Caco-2 (cell line): Measurements from ENCODE around the gene ZBTB17. TPM values are rescaled to one million over a fixed set of nuclear protein-coding genes. Genes with fewer than 3 reads are reported as not detected.

Source experiments
- Bru-seq: library from RNA; stranded (reverse); fragments of 400-500 nt; gene quantifications from one replicate; lab custom pipeline; 2021; lab: Mats Ljungman, UMichigan
- BruChase-seq, 2 experiments: library from RNA; stranded (reverse); fragments of 400-500 nt; gene quantifications; one replicate each; lab custom pipeline; 2021; lab: Mats Ljungman, UMichigan
- BruUV-seq: library from RNA; stranded (reverse); fragments of 400-500 nt; replicated peaks from 2 replicates; lab custom pipeline; 2021; lab: Mats Ljungman, UMichigan
- CTCF ChIA-PET: fragments of 300-600 bp; sonication (Branson Sonifier 250); formaldehyde crosslinking; loops from one replicate; lab custom pipeline; 2022; ENCODE audit warnings: antibody characterized with exemption; lab: Charles Lee
- POLR2A ChIA-PET: fragments of 300-600 bp; sonication (Branson Sonifier 250); formaldehyde crosslinking; loops from one replicate; lab custom pipeline; 2022; ENCODE audit warnings: antibody characterized with exemption; lab: Charles Lee
- DNase-seq, 2 experiments: peaks; one replicate each; pipeline versions ENCODE4 v3.0.0 to v3.0.0-alpha.2; 2020 to 2022
- H3K27me3 ChIP-seq: replicated peaks from 2 replicates; pipeline ENCODE4 v1.6.0; 2011; ENCODE audit warnings: low read length; ENCODE audit not compliant: control insufficient read depth, insufficient read depth
- H3K36me3 ChIP-seq: 2 replicates; pipeline ENCODE4 v1.5.1; 2011; ENCODE audit warnings: low read length; ENCODE audit not compliant: control insufficient read depth, insufficient read depth
- H3K4me1 ChIP-seq: fragments of 250-450 bp; sonication (Bioruptor Pico); 2 replicates; pipeline ENCODE4 v1.5.1; 2020; ENCODE audit warnings: mild to moderate bottlenecking
- H3K4me3 ChIP-seq: 2 replicates; pipeline ENCODE4 v1.5.1; 2011; ENCODE audit warnings: low read depth, mild to moderate bottlenecking, control low read depth, low read length
- H3K9me3 ChIP-seq: fragments of 250-450 bp; sonication (Bioruptor Pico); 2 replicates; pipeline ENCODE4 v1.5.1; 2020; ENCODE audit warnings: mild to moderate bottlenecking, moderate library complexity
- H3K27ac Mint-ChIP-seq: one replicate; pipeline ENCODE4 v1.8.0; 2022; ENCODE audit warnings: mixed read lengths; ENCODE audit not compliant: unreplicated experiment
- H3K27me3 Mint-ChIP-seq: one replicate; pipeline ENCODE4 v1.8.0; 2022; ENCODE audit warnings: mixed read lengths; ENCODE audit not compliant: insufficient read depth, unreplicated experiment
- H3K36me3 Mint-ChIP-seq: one replicate; pipeline ENCODE4 v1.8.0; 2022; ENCODE audit warnings: mild to moderate bottlenecking, mixed read lengths; ENCODE audit not compliant: insufficient read depth, unreplicated experiment
- H3K4me1 Mint-ChIP-seq: one replicate; pipeline ENCODE4 v1.8.0; 2022; ENCODE audit warnings: low read depth, mixed read lengths; ENCODE audit not compliant: unreplicated experiment
- H3K4me3 Mint-ChIP-seq: one replicate; pipeline ENCODE4 v1.8.0; 2022; ENCODE audit warnings: mild to moderate bottlenecking, moderate library complexity, mixed read lengths; ENCODE audit not compliant: unreplicated experiment
- H3K9me3 Mint-ChIP-seq: one replicate; pipeline ENCODE4 v1.8.0; 2022; ENCODE audit warnings: mixed read lengths; ENCODE audit not compliant: unreplicated experiment
- intact Hi-C: fragments of 100-400 bp; cut with micrococcal nuclease; formaldehyde crosslinking; loops from one replicate; pipeline ENCODE4 v1.10.0; 2022; ENCODE audit not compliant: unreplicated experiment
- long read RNA-seq: library from polyadenylated mRNA; stranded (forward); transcript quantifications from one replicate; pipeline ENCODE4 v2.0.0, GENCODE V29; 2022
- total RNA-seq: library from RNA; stranded (reverse); gene quantifications from 2 replicates; pipeline ENCODE4 v1.2.3, GENCODE V29; 2022
- TF ChIP-seq, protein P1 (sequence below), 2 experiments: fragments of 200-600 bp in 1 of 2; IDR thresholded peaks; 1 replicate in 1 of 2; 2 replicates in 1 of 2; pipeline versions ENCODE4 v1.5.1 to v1.8.0; 2011 to 2022; ENCODE audit warnings: antibody characterized with exemption in 1 of 2, control low read depth in 1 of 2, inconsistent platforms in 1 of 2, low read depth in 1 of 2, low read length in 1 of 2, mild to moderate bottlenecking in 1 of 2, moderate library complexity in 1 of 2; ENCODE audit not compliant: insufficient read depth in 1 of 2, severe bottlenecking in 1 of 2, unreplicated experiment in 1 of 2

ZBTB17 gene
- 21.5 and 23.5 TPM in 2 replicates for total RNA-seq
- percentile 60 among the genes with signal in this experiment for Bru-seq, nascent RNA
- percentile 55 among the genes with signal in this experiment for BruChase-seq, experiment 1, labeled RNA remaining after a 2-hour chase
- BruChase-seq, experiment 2, labeled RNA remaining after a 6-hour chase = percentile 57 among the genes with signal in this experiment
- long read RNA-seq, transcript ZBTB17-202 (16 exons, 2,745 nt) = major isoform, 5 of 17 reads
- long read RNA-seq, partial matches to known transcripts = 4 of 17 reads
- long read RNA-seq, other reads (novel, unspliced or antisense) = 8 of 17 reads

DNA sequence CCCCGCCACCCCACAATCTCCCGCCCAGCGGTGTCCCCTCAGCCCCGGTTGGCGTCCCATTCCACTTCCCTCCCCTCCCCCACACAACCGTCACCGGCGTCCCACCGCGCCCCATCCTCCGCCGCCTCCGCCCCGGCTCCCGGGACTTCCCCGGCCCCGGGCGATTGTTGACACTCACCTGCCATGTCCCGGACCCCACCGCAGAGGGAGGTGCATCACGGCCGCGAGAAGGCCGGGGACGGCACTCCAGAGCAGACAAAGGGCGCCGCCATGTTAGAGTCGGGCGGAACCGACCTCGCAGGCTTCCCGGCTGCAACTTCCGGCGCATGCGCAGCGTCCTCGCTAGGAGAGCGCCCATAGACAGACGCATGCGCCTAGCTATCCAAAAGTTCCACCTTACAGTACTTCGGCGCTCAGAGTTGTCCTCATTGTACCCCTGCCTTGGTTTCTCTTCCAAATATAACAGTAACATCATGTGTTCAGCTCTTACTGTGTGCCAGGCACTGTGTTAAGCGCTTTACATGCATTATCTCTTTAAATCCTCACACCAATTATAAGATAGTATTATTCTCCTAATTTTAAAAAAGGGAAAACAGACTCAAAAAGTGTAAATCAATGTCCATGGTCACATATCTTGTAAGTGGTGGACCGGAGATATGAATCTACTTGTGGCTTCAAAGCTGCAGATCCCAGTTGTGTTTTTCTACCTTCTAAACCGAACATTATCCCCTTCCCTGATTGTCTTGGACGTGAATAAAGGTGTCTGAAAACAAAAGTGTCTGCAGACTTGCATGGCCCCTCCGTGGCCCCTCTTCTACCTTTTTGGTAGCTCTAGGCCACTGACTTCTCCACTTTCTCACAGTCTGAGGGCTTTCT is at the start of gene ZBTB17:
ZBTB17 (minus strand) TSS at position 297 of the 876 bp plus-strand sequence. CDS start 27,606 bp downstream, outside the sequence.
- Mint-ChIP-seq H3K4me3 (peak within 1 kb of the TSS; percentile 81), H3K9me3 (no peaks in the 10 kb centered on the region), H3K27ac (peak within 1 kb of the TSS; percentile 55), H3K4me1 (no peaks in the 10 kb centered on the region), H3K27me3 (no peaks in the 10 kb centered on the region), H3K36me3 (peaks cover 12% of the 10 kb centered on the region)
- H3K27me3 ChIP-seq = no peaks in the 10 kb centered on the region
- POLR2A ChIA-PET = interaction anchor here (1.7 kb wide), 1 partner anchor 142 kb away, joined by 3 read pairs; no protein-coding TSS in a partner anchor
- intact Hi-C loops = no loop called here
- H3K4me1 ChIP-seq = 0 out of 2 replicates have a peak, but pooled peaks cover 4% of the 10 kb centered on the region
- BruUV-seq = no TSS peak
- H3K9me3 ChIP-seq = peaks cover 4% of the 10 kb centered on the region; the same call in 1 of the 2 replicates
- peak within 1 kb of the TSS; percentile 82 for H3K4me3 ChIP-seq
- no peaks in the 10 kb centered on the region for H3K36me3 ChIP-seq
- TF ChIP-seq, protein P1, sequence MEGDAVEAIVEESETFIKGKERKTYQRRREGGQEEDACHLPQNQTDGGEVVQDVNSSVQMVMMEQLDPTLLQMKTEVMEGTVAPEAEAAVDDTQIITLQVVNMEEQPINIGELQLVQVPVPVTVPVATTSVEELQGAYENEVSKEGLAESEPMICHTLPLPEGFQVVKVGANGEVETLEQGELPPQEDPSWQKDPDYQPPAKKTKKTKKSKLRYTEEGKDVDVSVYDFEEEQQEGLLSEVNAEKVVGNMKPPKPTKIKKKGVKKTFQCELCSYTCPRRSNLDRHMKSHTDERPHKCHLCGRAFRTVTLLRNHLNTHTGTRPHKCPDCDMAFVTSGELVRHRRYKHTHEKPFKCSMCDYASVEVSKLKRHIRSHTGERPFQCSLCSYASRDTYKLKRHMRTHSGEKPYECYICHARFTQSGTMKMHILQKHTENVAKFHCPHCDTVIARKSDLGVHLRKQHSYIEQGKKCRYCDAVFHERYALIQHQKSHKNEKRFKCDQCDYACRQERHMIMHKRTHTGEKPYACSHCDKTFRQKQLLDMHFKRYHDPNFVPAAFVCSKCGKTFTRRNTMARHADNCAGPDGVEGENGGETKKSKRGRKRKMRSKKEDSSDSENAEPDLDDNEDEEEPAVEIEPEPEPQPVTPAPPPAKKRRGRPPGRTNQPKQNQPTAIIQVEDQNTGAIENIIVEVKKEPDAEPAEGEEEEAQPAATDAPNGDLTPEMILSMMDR (IDR thresholded peaks at IDR 0.05; ENCODE audit: insufficient read depth in 1 of 2, low read depth in 1 of 2, low read length in 1 of 2, severe bottlenecking in 1 of 2, unreplicated experiment in 1 of 2) = no peak
- CTCF ChIA-PET = interaction anchor here (0.5 to 1.5 kb wide), 3 partner anchors 18 to 161 kb away, joined by 3 to 4 read pairs (median 4); no protein-coding TSS in a partner anchor
- DNase-seq = peak; percentile 91

DNA sequence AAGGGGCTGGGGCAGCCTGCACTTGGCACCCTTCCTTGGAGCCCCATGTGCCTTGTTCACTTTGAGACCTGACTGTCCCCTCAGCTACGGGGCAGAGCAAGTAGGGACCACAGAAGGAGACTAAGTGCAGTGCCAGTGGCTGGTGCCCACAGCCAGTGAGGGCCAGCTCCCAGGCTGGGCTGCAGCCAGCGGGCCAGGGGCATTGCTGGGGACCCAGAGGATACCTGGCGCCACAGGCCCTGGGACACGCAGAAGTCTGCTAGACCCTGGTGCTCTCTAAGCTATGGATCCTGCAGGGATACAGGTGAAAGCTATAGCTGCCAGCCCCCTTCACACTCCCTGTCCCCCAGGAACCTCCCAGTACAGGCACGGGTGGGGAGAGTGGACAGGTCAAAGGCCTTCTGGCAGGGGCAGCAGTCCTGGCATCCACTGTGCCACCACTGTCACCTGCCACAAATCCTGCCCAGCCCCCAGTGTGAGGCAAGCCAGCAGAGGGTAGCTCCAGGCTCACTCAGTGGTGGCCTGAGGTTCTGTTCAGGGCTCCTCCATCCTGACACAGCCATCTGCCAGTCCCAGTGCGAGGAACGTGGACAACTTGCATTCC is 47.3 kb upstream of the ZBTB17 start:
- H3K36me3 ChIP-seq = no peaks in the 10 kb centered on the region
- H3K4me3 ChIP-seq = no peak overlapping the region
- TF ChIP-seq, protein P1 (IDR thresholded peaks at IDR 0.05; ENCODE audit: insufficient read depth in 1 of 2, low read depth in 1 of 2, low read length in 1 of 2, severe bottlenecking in 1 of 2, unreplicated experiment in 1 of 2) = no peak
- Mint-ChIP-seq H3K4me1 (no peaks in the 10 kb centered on the region), H3K27me3 (no peaks in the 10 kb centered on the region), H3K27ac (no peak overlapping the region), H3K9me3 (no peaks in the 10 kb centered on the region), H3K36me3 (no peaks in the 10 kb centered on the region), H3K4me3 (no peak overlapping the region)
- POLR2A ChIA-PET = no interaction called here
- intact Hi-C loops = no loop called here
- CTCF ChIA-PET = interaction anchor here (0.6 kb wide), 1 partner anchor 132 kb away, joined by 9 read pairs; no protein-coding TSS in a partner anchor
- H3K4me1 ChIP-seq = no peaks in the 10 kb centered on the region
- no peaks in the 10 kb centered on the region for H3K9me3 ChIP-seq
- H3K27me3 ChIP-seq = no peaks in the 10 kb centered on the region
- DNase-seq = no peak
- BruUV-seq = no TSS peak

DNA sequence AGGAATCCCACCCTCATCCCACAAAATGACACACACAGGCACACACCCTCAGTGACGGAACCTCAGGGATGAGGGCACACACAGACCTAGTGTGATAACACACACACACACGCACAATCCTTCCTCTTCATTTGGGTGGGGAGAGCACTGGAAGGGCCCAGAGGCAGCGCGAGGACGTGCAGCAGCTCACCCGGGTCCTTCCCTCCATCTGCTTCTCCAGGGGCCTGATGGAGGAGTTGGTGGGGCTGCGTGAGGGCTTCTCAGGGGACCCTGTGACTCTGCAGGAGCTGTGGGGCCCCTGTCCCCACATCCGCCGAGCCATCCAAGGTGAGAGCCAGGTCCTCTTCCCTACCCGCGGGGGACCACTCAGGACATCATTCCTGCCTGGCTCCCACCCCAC is 46.5 kb upstream of the ZBTB17 start:
- no peaks in the 10 kb centered on the region for H3K4me1 Mint-ChIP-seq

More for the DNA sequence above, 46.5 kb upstream of the ZBTB17 start:
- no peak for DNase-seq
- H3K9me3 ChIP-seq = no peaks in the 10 kb centered on the region
- Mint-ChIP-seq H3K27me3 (no peaks in the 10 kb centered on the region), H3K9me3 (no peaks in the 10 kb centered on the region), H3K4me3 (no peak overlapping the region), H3K27ac (no peak overlapping the region), H3K36me3 (no peaks in the 10 kb centered on the region)
- no peaks in the 10 kb centered on the region for H3K36me3 ChIP-seq
- ChIA-PET POLR2A (no interaction called here), CTCF (no interaction called here)
- H3K4me1 ChIP-seq = no peaks in the 10 kb centered on the region
- no peaks in the 10 kb centered on the region for H3K27me3 ChIP-seq
- BruUV-seq = no TSS peak
- no peak overlapping the region for H3K4me3 ChIP-seq
- intact Hi-C loops = no loop called here
- TF ChIP-seq, protein P1 (IDR thresholded peaks at IDR 0.05; ENCODE audit: insufficient read depth in 1 of 2, low read depth in 1 of 2, low read length in 1 of 2, severe bottlenecking in 1 of 2, unreplicated experiment in 1 of 2) = no peak
